HCEC 1CT (cell line): ENCODE measurements around the gene STYXL1.

Experiments used
- DNase-seq: peaks from one replicate; pipeline ENCODE4 v3.0.0-alpha.2; 2017

The STYXL1 gene

GRCh38 chr7:75971961-75972763 is 75.6 kb downstream of the STYXL1 start:
- no peak for DNase-seq

- DNase-seq = no peak
These were observed 76.4 kb downstream of the STYXL1 start for GRCh38 chr7:75971309-75971960.

- no peak for DNase-seq
These were observed 77.9 kb downstream of the STYXL1 start for GRCh38 chr7:75969704-75970498.

GRCh38 chr7:75969182-75969581 is 78.6 kb downstream of the STYXL1 start:
- DNase-seq = no peak

- DNase-seq = no peak
These were observed 79.2 kb downstream of the STYXL1 start for GRCh38 chr7:75968561-75969001.

- DNase-seq = no peak
These were observed 79.8 kb downstream of the STYXL1 start for GRCh38 chr7:75968012-75968411.

GRCh38 chr7:75967487-75967997 is 80.3 kb downstream of the STYXL1 start:
- no peak for DNase-seq

GRCh38 chr7:75967055-75967454 is 80.7 kb downstream of the STYXL1 start:
- DNase-seq = no peak

- no peak for DNase-seq
These were observed 81.4 kb downstream of the STYXL1 start for GRCh38 chr7:75966190-75966961.

GRCh38 chr7:75965617-75966016 is 82.2 kb downstream of the STYXL1 start:
- DNase-seq = no peak

- no peak for DNase-seq
These were observed 84.3 kb downstream of the STYXL1 start for GRCh38 chr7:75963381-75963995.

GRCh38 chr7:75962607-75963380 is 85.0 kb downstream of the STYXL1 start:
- DNase-seq = no peak

- no peak for DNase-seq
These were observed 86.6 kb downstream of the STYXL1 start for GRCh38 chr7:75961218-75961617.

GRCh38 chr7:75960372-75960771 is 87.4 kb downstream of the STYXL1 start:
- DNase-seq = no peak

GRCh38 chr7:75958802-75959543 is 88.8 kb downstream of the STYXL1 start:
- DNase-seq = no peak

- DNase-seq = no peak
These were observed 90.6 kb downstream of the STYXL1 start for GRCh38 chr7:75957021-75957736.

- DNase-seq = no peak
These were observed 92.4 kb downstream of the STYXL1 start for GRCh38 chr7:75955331-75955955.

- DNase-seq = no peak
These were observed 93.9 kb downstream of the STYXL1 start for GRCh38 chr7:75953931-75954330.

- DNase-seq = no peak
These were observed 94.4 kb downstream of the STYXL1 start for GRCh38 chr7:75953431-75953830.
